GM12801 (cell line): Measurements from ENCODE around the gene AP3S2.

Source experiments
- CTCF ChIP-seq: IDR thresholded peaks from one replicate; pipeline ENCODE4 v1.5.1; 2011; ENCODE audit warnings: control low read depth; ENCODE audit not compliant: insufficient read length; ENCODE audit errors: extremely low read depth

AP3S2 gene

GRCh38 chr15:89835176-89835564 is 58.6 kb downstream of the AP3S2 start:
- TF ChIP-seq CTCF, result no peak

GRCh38 chr15:89833966-89834365 is 59.8 kb downstream of the AP3S2 start:
- no peak for TF ChIP-seq CTCF

GRCh38 chr15:89830639-89831038 is 63.2 kb downstream of the AP3S2 start:
- TF ChIP-seq CTCF, result no peak

GRCh38 chr15:89829616-89830440 is 64.0 kb downstream of the AP3S2 start:
- no peak for TF ChIP-seq CTCF

GRCh38 chr15:89829161-89829560 is 64.6 kb downstream of the AP3S2 start:
- TF ChIP-seq CTCF, result no peak

GRCh38 chr15:89828281-89829145 is 65.3 kb downstream of the AP3S2 start:
- TF ChIP-seq CTCF, result no peak

GRCh38 chr15:89827829-89828228 is 66.0 kb downstream of the AP3S2 start:
- TF ChIP-seq CTCF, result no peak
